CD14-positive monocyte (primary cell): ENCODE measurements around the gene GABRD. TPM values are rescaled to one million over a fixed set of nuclear protein-coding genes. Genes with fewer than 3 reads are reported as not detected.

Experiments
- DNase-seq, 3 donors: peaks; one replicate each; pipeline ENCODE4 v3.0.0-alpha.2; 2011 to 2022
- H2AFZ ChIP-seq: 2 replicates; pipeline ENCODE4 v1.6.0; 2012; ENCODE audit warnings: mild to moderate bottlenecking, low read depth, low read length, inconsistent platforms; ENCODE audit not compliant: insufficient read depth, poor library complexity, severe bottlenecking
- H3K27ac ChIP-seq, 2 donors: 1 replicate in 1 of 2; 2 replicates in 1 of 2; pipeline ENCODE4 v1.5.1; 2012 to 2013; ENCODE audit warnings: low read length in 2 of 2, control low read depth in 1 of 2, inconsistent platforms in 1 of 2, low read depth in 1 of 2, mild to moderate bottlenecking in 1 of 2
- H3K27me3 ChIP-seq, 2 donors: one replicate each; pipeline versions ENCODE4 v1.6.0 to v1.6.1; 2011 to 2013; ENCODE audit warnings: low read length in 2 of 2; ENCODE audit not compliant: control insufficient read depth in 2 of 2, insufficient read depth in 2 of 2
- H3K36me3 ChIP-seq, 2 donors: replicated peaks in 1 of 2; 1 replicate in 1 of 2; 2 replicates in 1 of 2; pipeline versions ENCODE4 v1.5.1 to v1.6.1; 2012 to 2013; ENCODE audit warnings: low read length in 2 of 2, control low read depth in 1 of 2, inconsistent platforms in 1 of 2, mild to moderate bottlenecking in 1 of 2; ENCODE audit not compliant: insufficient read depth in 2 of 2, control insufficient read depth in 1 of 2
- H3K4me1 ChIP-seq, 2 donors: 1 replicate in 1 of 2; 2 replicates in 1 of 2; pipeline versions ENCODE4 v1.5.1 to v1.6.1; 2012 to 2013; ENCODE audit warnings: low read length in 2 of 2, control low read depth in 1 of 2, inconsistent platforms in 1 of 2, mild to moderate bottlenecking in 1 of 2, moderate library complexity in 1 of 2; ENCODE audit not compliant: insufficient read depth in 2 of 2, control insufficient read depth in 1 of 2
- H3K4me2 ChIP-seq: replicated peaks from 2 replicates; pipeline ENCODE3; 2012; ENCODE audit warnings: low read length, moderate library complexity, mild to moderate bottlenecking; ENCODE audit not compliant: poor library complexity, severe bottlenecking; ENCODE audit errors: extremely low read depth
- H3K4me3 ChIP-seq, 3 experiments: fragments of 200-600 bp in 1 of 3; sonication (generic) in 1 of 3; replicated peaks in 1 of 3; 1 replicate in 2 of 3; 2 replicates in 1 of 3; pipeline ENCODE4 v1.5.1; 2011 to 2013; ENCODE audit warnings: low read length in 3 of 3, mild to moderate bottlenecking in 3 of 3, control low read depth in 2 of 3, low read depth in 2 of 3, inconsistent platforms in 1 of 3, moderate library complexity in 1 of 3
- H3K79me2 ChIP-seq: 2 replicates; pipeline ENCODE4 v1.6.0; 2012; ENCODE audit warnings: mild to moderate bottlenecking, control low read depth, inconsistent platforms, low read length, moderate library complexity; ENCODE audit not compliant: insufficient read depth
- H3K9ac ChIP-seq: 2 replicates; pipeline ENCODE4 v1.6.0; 2017; ENCODE audit warnings: low read length, mild to moderate bottlenecking; ENCODE audit not compliant: insufficient read depth, poor library complexity, severe bottlenecking
- H3K9me3 ChIP-seq, 2 donors: replicated peaks in 1 of 2; 1 replicate in 1 of 2; 2 replicates in 1 of 2; pipeline versions ENCODE4 v1.5.1 to v1.6.1; 2012 to 2013; ENCODE audit warnings: low read length in 2 of 2, control low read depth in 1 of 2; ENCODE audit not compliant: control insufficient read depth in 1 of 2, insufficient read depth in 1 of 2
- H4K20me1 ChIP-seq: 2 replicates; pipeline ENCODE4 v1.6.0; 2012; ENCODE audit warnings: mild to moderate bottlenecking, low read length, control low read depth, moderate library complexity; ENCODE audit not compliant: insufficient read depth
- H3K27ac Mint-ChIP-seq, 7 donors: one replicate each; pipeline ENCODE4 v1.8.0; 2020; ENCODE audit warnings: mild to moderate bottlenecking in 7 of 7, mixed read lengths in 7 of 7, moderate library complexity in 6 of 7, inconsistent platforms in 2 of 7
- H3K27me3 Mint-ChIP-seq, 3 donors: one replicate each; pipeline ENCODE4 v1.8.0; 2021 to 2022; ENCODE audit warnings: low read depth in 3 of 3, mild to moderate bottlenecking in 3 of 3, mixed read lengths in 3 of 3, moderate library complexity in 3 of 3, inconsistent platforms in 1 of 3
- H3K36me3 Mint-ChIP-seq, 2 donors: one replicate each; pipeline ENCODE4 v1.8.0; 2020; ENCODE audit warnings: mixed read lengths in 2 of 2, inconsistent platforms in 1 of 2, mild to moderate bottlenecking in 1 of 2
- H3K4me1 Mint-ChIP-seq: one replicate; pipeline ENCODE4 v1.8.0; 2020; ENCODE audit warnings: mild to moderate bottlenecking, mixed read lengths
- H3K4me3 Mint-ChIP-seq, 2 donors: one replicate each; pipeline ENCODE4 v1.8.0; 2020; ENCODE audit warnings: mild to moderate bottlenecking in 2 of 2, mixed read lengths in 2 of 2, moderate library complexity in 1 of 2
- H3K9me3 Mint-ChIP-seq, 7 donors: one replicate each; pipeline ENCODE4 v1.8.0; 2020 to 2022; ENCODE audit warnings: mixed read lengths in 7 of 7, mild to moderate bottlenecking in 6 of 7, moderate library complexity in 6 of 7, inconsistent platforms in 2 of 7
- CTCF ChIP-seq: fragments of 200-600 bp; IDR thresholded peaks from one replicate; pipeline ENCODE4 v1.8.0; 2022; ENCODE audit warnings: antibody characterized with exemption, mild to moderate bottlenecking
- WGBS: methylation state at CpG from one replicate; pipeline ENCODE4 v1.1.5; 2013; ENCODE audit warnings: missing lambda C conversion rate; ENCODE audit not compliant: insufficient coverage; 5-methylcytosine and 5-hydroxymethylcytosine counted together
- intact Hi-C, 2 donors: fragments of 100-400 bp; cut with micrococcal nuclease; formaldehyde crosslinking; loops; one replicate each; pipeline versions ENCODE4 v1.15.0 to v1.15.1; 2023
- polyA plus RNA-seq, 3 donors: library from polyadenylated mRNA; depleted of rRNA in 1 of 3; unstranded in 2 of 3; stranded (reverse) in 1 of 3; fragments of 300-500 nt in 2 of 3; fragments of >200 nt in 1 of 3; fragmentation: Illumina TruSeq in 2 of 3; gene quantifications; 1 replicate in 2 of 3; 2 replicates in 1 of 3; pipeline ENCODE4 v1.2.3, GENCODE V29; 2012 to 2021

Gene GABRD
- polyA plus RNA-seq, 3 donors: not detected

GRCh38 chr1:1987142-1987510 is 32.0 kb upstream of the GABRD start:
- Histone ChIP-seq H2AFZ (no peak overlapping the region), H3K4me1 (no peaks in the 10 kb centered on the region)
- WGBS: 86% methylated on average over 13 of the region's 13 CpGs

GRCh38 chr1:1988061-1988945 is 30.8 kb upstream of the GABRD start:
- Histone ChIP-seq H3K27ac (no peak overlapping the region), H4K20me1 (no peaks in the 10 kb centered on the region), H3K9me3 (no peaks in the 10 kb centered on the region), H3K79me2 (no peaks in the 10 kb centered on the region), H3K36me3 (no peaks in the 10 kb centered on the region), H3K4me3 (no peak overlapping the region), H2AFZ (no peak overlapping the region), H3K4me1 (no peaks in the 10 kb centered on the region), H3K27me3 (no peaks in the 10 kb centered on the region), H3K9ac (no peak overlapping the region), H3K4me2 (no peak overlapping the region)
- no peak for TF ChIP-seq CTCF
- 84% methylated on average over 10 of the region's 29 CpGs for WGBS
- peaks cover 1 to 22% (median 9%) of the 10 kb centered on the region in 3 donors for H3K27me3 Mint-ChIP-seq
- DNase-seq: no peak
- H3K4me1 Mint-ChIP-seq: peaks cover 9% of the 10 kb centered on the region
- H3K27ac Mint-ChIP-seq: no peak overlapping the region
- H3K9me3 Mint-ChIP-seq: no peaks in the 10 kb centered on the region
- no peak overlapping the region for H3K4me3 Mint-ChIP-seq
- no peaks in the 10 kb centered on the region for H3K36me3 Mint-ChIP-seq
- intact Hi-C loops: no loop called here

More at GRCh38 chr1:1987142-1987510, 32.0 kb upstream of the GABRD start:
- intact Hi-C loops: no loop called here
- no peak overlapping the region for H3K4me3 ChIP-seq
- Mint-ChIP-seq H3K27ac (no peak overlapping the region), H3K36me3 (no peaks in the 10 kb centered on the region), H3K4me1 (peaks cover 8% of the 10 kb centered on the region), H3K27me3 (peaks cover 1 to 22% (median 9%) of the 10 kb centered on the region in 3 donors), H3K9me3 (peaks cover 0 to 6% (median 2%) of the 10 kb centered on the region in 7 donors), H3K4me3 (no peak overlapping the region)
- TF ChIP-seq CTCF: no peak
- H3K36me3 ChIP-seq: no peaks in the 10 kb centered on the region
- no peak overlapping the region for H3K27ac ChIP-seq
- H4K20me1 ChIP-seq: no peaks in the 10 kb centered on the region
- H3K9ac ChIP-seq: no peak overlapping the region
- no peak overlapping the region for H3K4me2 ChIP-seq
- no peaks in the 10 kb centered on the region for H3K79me2 ChIP-seq
- no peak for DNase-seq
- H3K27me3 ChIP-seq: no peaks in the 10 kb centered on the region
- H3K9me3 ChIP-seq: peaks cover 0 to 7% of the 10 kb centered on the region in 2 donors
